K562 (cell line): ENCODE data around the gene ACTL9. TPM values are rescaled to one million over a fixed set of nuclear protein-coding genes. Genes with fewer than 3 reads are reported as not detected.

Source experiments
- BACH1 ChIP-seq: fragments of 200-800 bp; sonication (Bioruptor generic); IDR thresholded peaks from 2 replicates; pipeline ENCODE4 v1.6.1; 2016; ENCODE audit warnings: missing genetic modification characterization, missing compliant biosample characterization
- CTCF ChIP-seq, 3 experiments: IDR thresholded peaks in 2 of 3; conservative IDR thresholded peaks in 1 of 3; 2 replicates each; pipeline ENCODE4 v1.5.1; 2011 to 2012; ENCODE audit warnings: low read length in 3 of 3, mild to moderate bottlenecking in 3 of 3, control low read depth in 2 of 3, improper control_type of control experiment in 1 of 3, inconsistent platforms in 1 of 3, low read depth in 1 of 3, mixed read lengths in 1 of 3, moderate library complexity in 1 of 3; ENCODE audit not compliant: insufficient read depth in 2 of 3
- GTF2B ChIP-seq: IDR thresholded peaks from 2 replicates; pipeline ENCODE4 v1.6.1; 2011; ENCODE audit not compliant: insufficient read length; ENCODE audit errors: extremely low read depth
- HMGN3 ChIP-seq: IDR thresholded peaks from 2 replicates; pipeline ENCODE4 v1.6.1; 2011; ENCODE audit warnings: borderline replicate concordance, low read depth, mild to moderate bottlenecking, mixed read lengths, low read length; ENCODE audit not compliant: insufficient read length; ENCODE audit errors: extremely low read depth
- KAT2B ChIP-seq: IDR thresholded peaks from one replicate; pipeline ENCODE4 v1.6.1; 2012; ENCODE audit warnings: low read depth, mild to moderate bottlenecking, control low read depth, inconsistent platforms, low read length, moderate library complexity
- KAT7 ChIP-seq: sonication (generic); formaldehyde crosslinking; IDR thresholded peaks from 2 replicates; pipeline ENCODE4 v1.8.0; 2022; ENCODE audit warnings: missing genetic modification reagents, mild to moderate bottlenecking, borderline replicate concordance
- NR4A1 ChIP-seq, 2 experiments: fragments of 250-450 bp in 1 of 2; fragments of 450-650 bp in 1 of 2; sonication (Bioruptor Pico) in 1 of 2; IDR thresholded peaks; 2 replicates each; pipeline versions ENCODE4 v1.4.0 to v1.6.1; 2016 to 2020; ENCODE audit warnings: mild to moderate bottlenecking in 2 of 2, missing compliant biosample characterization in 1 of 2, missing genetic modification characterization in 1 of 2, moderate library complexity in 1 of 2
- RBM14 ChIP-seq: fragments of 200-400 bp; formaldehyde crosslinking; IDR thresholded peaks from 2 replicates; pipeline ENCODE4 v1.6.1; 2018; ENCODE audit warnings: low read depth, mild to moderate bottlenecking, low read length, moderate library complexity, borderline replicate concordance; ENCODE audit not compliant: insufficient read depth
- RBM17 ChIP-seq: fragments of 200-400 bp; formaldehyde crosslinking; IDR thresholded peaks from 2 replicates; pipeline ENCODE4 v1.6.1; 2017; ENCODE audit warnings: low read depth, mild to moderate bottlenecking, low read length, borderline replicate concordance
- SMAD1 ChIP-seq: fragments of 150-350 bp; IDR thresholded peaks from 2 replicates; pipeline ENCODE4 v1.6.1; 2014; ENCODE audit warnings: low read length, low read depth; ENCODE audit not compliant: partially characterized antibody
- TAF7 ChIP-seq: fragments of 450-650 bp; IDR thresholded peaks from 2 replicates; pipeline ENCODE4 v1.6.1; 2016; ENCODE audit warnings: missing genetic modification characterization, missing compliant biosample characterization
- THAP12 ChIP-seq: fragments of 250-450 bp; sonication (Bioruptor Pico); IDR thresholded peaks from 2 replicates; pipeline ENCODE4 v1.9.0; 2021; ENCODE audit warnings: mild to moderate bottlenecking, inconsistent platforms
- U2AF2 ChIP-seq: fragments of 200-400 bp; formaldehyde crosslinking; optimal IDR thresholded peaks from 2 replicates; pipeline ENCODE3; 2017; ENCODE audit warnings: low read depth, mild to moderate bottlenecking, low read length
- YY1 ChIP-seq, 3 experiments: IDR thresholded peaks; 2 replicates each; pipeline ENCODE4 v1.6.1; 2011; ENCODE audit warnings: low read length in 2 of 3, mild to moderate bottlenecking in 2 of 3, moderate library complexity in 2 of 3, borderline replicate concordance in 1 of 3, control low read depth in 1 of 3, low read depth in 1 of 3; ENCODE audit not compliant: insufficient read depth in 3 of 3, insufficient replicate concordance in 2 of 3, control insufficient read depth in 1 of 3, insufficient read length in 1 of 3; ENCODE audit errors: extremely low read depth in 1 of 3
- ZNF253 ChIP-seq: fragments of 250-450 bp; sonication (Bioruptor Pico); conservative IDR thresholded peaks from 2 replicates; pipeline ENCODE4 v1.6.1; 2021; ENCODE audit warnings: mild to moderate bottlenecking
- polyA plus RNA-seq, 8 experiments: library from polyadenylated mRNA; depleted of rRNA in 4 of 8; stranded (reverse) in 5 of 8; unstranded in 3 of 8; fragments of >200 nt; fragmentation: Nextera tagmentation in 2 of 8; fragmentation: Illumina TruSeq in 1 of 8; extraction: Ambion mirVana in 2 of 8; extraction: Trizol in 1 of 8; gene quantifications; 2 replicates each; pipeline versions ENCODE4 v1.2.1 to v1.2.3, GENCODE V29; 2011 to 2014; ENCODE audit warnings: inconsistent platforms in 1 of 8, missing spikeins in 1 of 8
- total RNA-seq, 7 experiments: library from RNA; depleted of rRNA in 6 of 7; stranded (reverse); fragments of >200 nt in 6 of 7; fragmentation: Illumina TruSeq in 2 of 7; extraction: Trizol in 2 of 7; gene quantifications; 2 replicates each; pipeline versions ENCODE4 v1.2.1 to v1.2.3, GENCODE V29; 2011 to 2021; ENCODE audit warnings: low replicate concordance in 1 of 7
- TF ChIP-seq, protein P1 (sequence below): conservative IDR thresholded peaks from 2 replicates; pipeline ENCODE4 v1.6.1; 2011; ENCODE audit warnings: low read depth, mild to moderate bottlenecking, low read length; ENCODE audit not compliant: control insufficient read depth
- TF ChIP-seq, protein P2 (sequence below): fragments of 250-450 bp; sonication (Bioruptor Pico); IDR thresholded peaks from 2 replicates; pipeline ENCODE4 v1.4.0; 2020; ENCODE audit warnings: mild to moderate bottlenecking, moderate library complexity

Gene ACTL9
- total and polyA plus RNA-seq, 9 of the 15 experiments (the other 6 are each of a cell fraction or from before 2014, with no cell fraction given) = not detected

DNA sequence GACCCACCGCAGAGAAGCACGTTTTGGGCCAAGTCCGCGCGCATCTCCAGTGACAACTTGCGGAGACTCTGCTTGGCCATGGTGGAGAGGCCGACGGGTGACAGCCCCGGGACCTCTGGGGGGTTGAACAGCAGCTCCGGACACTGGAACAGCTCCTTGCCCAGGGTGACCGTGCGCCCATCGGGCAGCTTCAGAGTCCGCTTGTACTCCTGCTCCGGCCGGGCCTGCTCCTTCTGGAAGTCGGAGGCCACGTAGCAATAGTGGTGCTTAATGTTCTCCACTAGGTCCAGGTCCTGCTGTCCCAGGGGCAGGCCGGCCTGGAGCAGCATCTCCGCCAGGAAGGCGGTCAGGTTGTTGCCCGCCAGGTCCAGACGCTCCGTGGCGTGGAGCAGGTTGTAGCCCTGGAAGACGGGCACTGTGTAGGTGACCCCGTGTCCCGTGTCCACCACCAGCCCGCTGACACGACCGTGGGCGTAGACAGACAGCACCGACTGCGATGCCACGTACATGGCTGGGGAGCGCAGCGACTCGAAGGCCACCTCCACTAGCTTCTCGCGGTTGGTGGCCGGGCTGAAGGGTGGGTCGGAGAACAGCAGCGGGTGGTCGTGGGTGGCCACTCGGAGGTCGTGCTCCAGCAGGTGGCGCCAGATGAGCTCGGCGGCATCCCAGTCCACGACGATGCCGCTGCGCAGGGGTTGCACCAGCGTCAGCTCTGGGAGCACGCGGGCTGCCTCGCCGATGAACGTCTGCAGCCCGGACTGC is 743 bp downstream of the ACTL9 start (continued):
- TF ChIP-seq HMGN3 = peak; percentile 26
- no peak for TF ChIP-seq BACH1
- TF ChIP-seq, protein P1, sequence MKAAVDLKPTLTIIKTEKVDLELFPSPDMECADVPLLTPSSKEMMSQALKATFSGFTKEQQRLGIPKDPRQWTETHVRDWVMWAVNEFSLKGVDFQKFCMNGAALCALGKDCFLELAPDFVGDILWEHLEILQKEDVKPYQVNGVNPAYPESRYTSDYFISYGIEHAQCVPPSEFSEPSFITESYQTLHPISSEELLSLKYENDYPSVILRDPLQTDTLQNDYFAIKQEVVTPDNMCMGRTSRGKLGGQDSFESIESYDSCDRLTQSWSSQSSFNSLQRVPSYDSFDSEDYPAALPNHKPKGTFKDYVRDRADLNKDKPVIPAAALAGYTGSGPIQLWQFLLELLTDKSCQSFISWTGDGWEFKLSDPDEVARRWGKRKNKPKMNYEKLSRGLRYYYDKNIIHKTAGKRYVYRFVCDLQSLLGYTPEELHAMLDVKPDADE = no peak
- TF ChIP-seq GTF2B = no peak
- TF ChIP-seq U2AF2 = no peak
- TF ChIP-seq TAF7 (tag) = no peak
- TF ChIP-seq RBM14 = 0 out of 2 replicates have a peak, but pooled peaks have one; percentile 19
- no peak for TF ChIP-seq RBM17
- TF ChIP-seq KAT2B = no peak
- no peak for TF ChIP-seq ZNF253 (CRISPR knock-in tag)
- TF ChIP-seq THAP12 (CRISPR knock-in tag) = no peak
- TF ChIP-seq NR4A1 (CRISPR knock-in tag; IDR thresholded peaks at IDR 0.05) = no peak
- TF ChIP-seq NR4A1 (tag; IDR thresholded peaks at IDR 0.05) = no peak
- no peak for TF ChIP-seq SMAD1
- peak; percentile 53 to 63 (median 53) for TF ChIP-seq CTCF (IDR thresholded peaks at IDR 0.05 in 2 of 3, conservative IDR thresholded peaks at IDR 0.05 in 1 of 3; ENCODE audit: insufficient read depth in 2 of 3, low read depth in 1 of 3, low read length in 3 of 3)
- TF ChIP-seq YY1 (IDR thresholded peaks at IDR 0.05; ENCODE audit: borderline replicate concordance in 1 of 3, control insufficient read depth in 1 of 3, extremely low read depth in 1 of 3, insufficient read depth in 3 of 3, insufficient read length in 1 of 3, insufficient replicate concordance in 2 of 3, low read depth in 1 of 3, low read length in 2 of 3) = no peak
- TF ChIP-seq KAT7 (CRISPR knock-in tag) = no peak
- TF ChIP-seq, protein P2, sequence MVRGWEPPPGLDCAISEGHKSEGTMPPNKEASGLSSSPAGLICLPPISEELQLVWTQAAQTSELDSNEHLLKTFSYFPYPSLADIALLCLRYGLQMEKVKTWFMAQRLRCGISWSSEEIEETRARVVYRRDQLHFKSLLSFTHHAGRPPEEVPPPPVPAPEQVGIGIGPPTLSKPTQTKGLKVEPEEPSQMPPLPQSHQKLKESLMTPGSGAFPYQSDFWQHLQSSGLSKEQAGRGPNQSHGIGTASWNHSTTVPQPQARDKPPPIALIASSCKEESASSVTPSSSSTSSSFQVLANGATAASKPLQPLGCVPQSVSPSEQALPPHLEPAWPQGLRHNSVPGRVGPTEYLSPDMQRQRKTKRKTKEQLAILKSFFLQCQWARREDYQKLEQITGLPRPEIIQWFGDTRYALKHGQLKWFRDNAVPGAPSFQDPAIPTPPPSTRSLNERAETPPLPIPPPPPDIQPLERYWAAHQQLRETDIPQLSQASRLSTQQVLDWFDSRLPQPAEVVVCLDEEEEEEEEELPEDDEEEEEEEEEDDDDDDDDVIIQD (CRISPR knock-in tag) = no peak
